Rectal smooth muscle tissue (tissue), 1 donor: ENCODE results near the gene GPR42.

Source experiments
- H3K27ac ChIP-seq: one replicate; pipeline ENCODE4 v1.7.0; 2013; ENCODE audit warnings: low read depth, low read length, inconsistent platforms
- H3K27me3 ChIP-seq: one replicate; pipeline ENCODE4 v1.7.0; 2013; ENCODE audit warnings: low read length; ENCODE audit not compliant: control insufficient read depth, insufficient read depth
- H3K36me3 ChIP-seq: one replicate; pipeline ENCODE4 v1.7.0; 2013; ENCODE audit warnings: low read length; ENCODE audit not compliant: control insufficient read depth, insufficient read depth
- H3K4me1 ChIP-seq: one replicate; pipeline ENCODE4 v1.7.0; 2013; ENCODE audit warnings: low read length; ENCODE audit not compliant: control insufficient read depth, insufficient read depth
- H3K4me3 ChIP-seq: one replicate; pipeline ENCODE4 v1.7.0; 2013; ENCODE audit warnings: low read length
- H3K9ac ChIP-seq: one replicate; pipeline ENCODE4 v1.7.0; 2013; ENCODE audit warnings: low read length

GPR42 gene

DNA sequence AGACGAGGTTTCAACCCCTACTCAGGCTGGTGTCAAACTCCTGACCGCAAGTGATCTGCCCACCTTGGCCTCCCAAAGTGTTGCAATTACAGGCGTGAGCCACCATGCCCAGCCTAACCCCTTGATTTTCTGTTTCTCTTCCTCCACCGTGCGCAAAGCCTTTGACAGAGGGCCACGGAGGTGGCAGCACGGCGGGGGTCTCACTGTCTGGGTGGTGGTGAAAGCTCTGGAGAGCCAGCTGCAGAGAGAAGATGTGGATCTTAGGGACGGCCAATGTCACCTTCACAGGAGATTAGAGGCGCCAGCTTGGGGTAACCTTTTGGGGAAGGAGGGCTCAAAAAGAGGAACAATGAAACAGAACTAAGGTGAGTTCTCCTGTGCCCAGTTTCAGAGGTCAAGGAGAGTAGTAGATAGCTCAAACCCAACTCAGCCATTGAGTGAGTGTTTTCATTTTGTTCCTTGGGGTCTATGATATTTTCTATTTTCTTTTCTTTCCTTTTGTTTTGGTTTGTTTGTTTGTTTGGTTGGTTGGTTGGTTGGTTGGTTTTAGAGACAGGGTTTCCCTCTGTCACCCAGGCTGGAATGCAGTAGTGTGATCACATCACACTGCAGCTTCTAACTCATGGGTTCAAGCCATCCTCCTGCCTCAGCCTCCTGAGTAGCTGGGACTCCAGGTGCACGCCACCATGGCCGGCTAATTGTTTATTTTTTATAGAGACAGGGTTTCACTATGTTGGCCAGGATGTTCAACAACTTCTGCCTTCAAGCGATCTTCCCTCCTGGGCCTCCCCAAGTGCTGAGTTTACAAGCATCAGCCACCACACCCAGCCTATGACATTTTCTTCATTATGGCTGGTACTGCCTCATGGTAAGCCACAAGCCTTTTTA is 37.7 kb downstream of the GPR42 start:
- no peaks in the 10 kb centered on the region for H3K36me3 ChIP-seq
- H3K27ac ChIP-seq, result no peak overlapping the region
- H3K27me3 ChIP-seq, result no peaks in the 10 kb centered on the region

DNA sequence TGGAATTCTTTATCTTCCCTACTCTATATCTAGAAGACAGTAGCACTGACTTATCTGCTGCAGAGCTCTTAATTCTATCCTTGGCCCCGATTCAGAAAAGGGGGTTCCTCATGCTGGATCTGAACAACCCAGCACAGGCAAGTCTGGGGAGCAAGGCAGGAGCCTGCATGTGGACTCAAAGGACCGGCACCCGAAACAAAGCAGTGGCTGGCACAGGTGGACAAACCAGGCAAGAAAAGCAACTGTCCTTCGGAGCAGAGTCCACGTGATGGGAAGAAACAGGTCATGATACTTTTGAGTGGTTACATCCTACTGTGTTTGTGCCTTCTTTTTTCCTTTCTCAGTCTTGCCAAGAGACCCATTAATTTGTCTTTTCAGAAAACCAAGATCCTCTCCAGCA is 38.3 kb downstream of the GPR42 start:
- Histone ChIP-seq H3K9ac (no peak overlapping the region), H3K27ac (no peak overlapping the region), H3K36me3 (no peaks in the 10 kb centered on the region), H3K4me3 (no peak overlapping the region), H3K27me3 (no peaks in the 10 kb centered on the region), H3K4me1 (no peaks in the 10 kb centered on the region)

More for the DNA sequence above, 37.7 kb downstream of the GPR42 start:
- H3K4me3 ChIP-seq, result no peak overlapping the region
- no peaks in the 10 kb centered on the region for H3K4me1 ChIP-seq
- H3K9ac ChIP-seq, result no peak overlapping the region

DNA sequence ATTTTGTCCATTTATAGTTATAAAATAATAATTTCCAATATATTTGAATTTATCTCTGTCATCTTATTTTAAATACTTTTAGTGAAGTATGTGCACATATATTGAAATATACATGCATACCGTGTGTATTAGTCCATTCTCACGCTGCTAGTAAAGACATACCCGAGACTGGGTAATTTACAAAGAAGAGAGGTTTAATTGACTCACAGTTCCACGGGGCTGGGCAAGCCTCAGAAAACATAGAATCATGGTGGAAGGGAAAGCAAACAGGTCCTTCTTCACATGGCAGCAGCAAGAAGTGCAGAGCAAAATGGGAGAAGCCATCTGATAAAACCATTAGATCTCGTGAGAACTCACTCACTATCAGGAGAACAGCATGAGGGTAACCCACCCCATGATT is 39.6 kb downstream of the GPR42 start:
- Histone ChIP-seq H3K4me3 (no peak overlapping the region), H3K4me1 (no peaks in the 10 kb centered on the region), H3K9ac (no peak overlapping the region), H3K27me3 (peaks cover 4% of the 10 kb centered on the region), H3K27ac (no peak overlapping the region), H3K36me3 (no peaks in the 10 kb centered on the region)

DNA sequence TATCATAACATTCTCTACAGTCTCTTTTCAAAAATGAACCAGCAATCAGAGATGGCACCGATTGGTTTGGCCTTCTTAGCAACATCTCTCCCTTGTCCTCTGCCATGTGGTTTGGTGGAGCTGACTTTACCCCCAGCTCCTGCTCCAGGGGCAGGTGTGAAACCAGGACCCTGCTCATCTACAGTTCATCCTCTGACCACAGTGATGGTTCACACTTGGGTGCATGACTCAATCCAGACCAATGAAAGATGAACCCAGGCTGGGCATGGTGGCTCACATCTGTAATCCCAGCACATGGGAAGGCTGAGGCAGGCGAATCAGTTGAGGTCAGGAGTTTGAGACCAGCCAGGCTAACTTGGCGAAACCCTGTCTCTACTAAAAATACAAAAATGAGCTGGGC is 43.6 kb downstream of the GPR42 start:
- Histone ChIP-seq H3K27me3 (peaks cover 4% of the 10 kb centered on the region), H3K4me3 (no peak overlapping the region), H3K4me1 (no peaks in the 10 kb centered on the region), H3K27ac (no peak overlapping the region), H3K9ac (no peak overlapping the region), H3K36me3 (no peaks in the 10 kb centered on the region)

DNA sequence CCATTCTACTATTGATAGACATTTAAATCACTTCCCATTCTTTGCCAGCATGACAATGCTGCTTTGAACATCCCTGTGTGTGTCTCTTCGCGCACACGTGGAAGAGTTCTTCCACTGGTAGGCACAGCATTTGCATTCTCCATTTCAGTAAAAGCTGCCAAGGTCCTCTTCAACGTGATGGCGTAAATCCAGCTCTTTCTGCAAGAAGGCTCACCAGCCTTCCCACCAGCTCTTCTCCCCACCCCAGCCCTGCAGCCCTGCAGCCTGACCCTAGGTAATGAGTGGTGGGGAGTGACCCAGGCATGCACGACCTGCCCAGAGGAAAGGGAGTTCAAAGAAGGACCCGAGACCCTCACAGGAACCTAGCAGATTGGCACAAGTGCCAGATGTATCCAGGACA is 45.5 kb downstream of the GPR42 start:
- H3K36me3 ChIP-seq, result no peaks in the 10 kb centered on the region
- no peak overlapping the region for H3K9ac ChIP-seq
- no peak overlapping the region for H3K27ac ChIP-seq
- H3K4me3 ChIP-seq, result no peak overlapping the region
- peaks cover 4% of the 10 kb centered on the region for H3K27me3 ChIP-seq
- H3K4me1 ChIP-seq, result no peaks in the 10 kb centered on the region

DNA sequence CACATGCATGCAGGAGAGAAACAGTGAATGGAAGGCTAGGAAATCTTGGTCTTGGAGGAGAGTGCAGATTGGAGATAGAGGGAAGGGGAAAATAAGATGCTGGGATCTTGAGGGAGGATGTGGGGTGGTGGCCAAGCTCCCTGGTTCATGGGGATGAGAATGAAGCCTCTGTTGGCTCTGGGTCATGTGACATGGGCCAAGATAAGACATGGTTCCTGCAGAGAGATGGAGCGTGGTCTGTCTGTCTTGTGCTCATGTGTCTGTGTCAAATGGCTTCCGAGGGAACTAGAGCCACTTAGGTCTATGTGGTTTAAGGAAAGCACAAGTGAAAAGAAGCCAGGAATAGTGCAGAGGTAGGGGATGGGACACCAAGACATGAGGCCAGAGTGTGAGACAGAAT is 46.4 kb downstream of the GPR42 start:
- H3K4me3 ChIP-seq, result no peak overlapping the region
- H3K27ac ChIP-seq, result no peak overlapping the region
- peaks cover 4% of the 10 kb centered on the region for H3K27me3 ChIP-seq
- H3K36me3 ChIP-seq, result no peaks in the 10 kb centered on the region
- H3K9ac ChIP-seq, result no peak overlapping the region
- no peaks in the 10 kb centered on the region for H3K4me1 ChIP-seq

DNA sequence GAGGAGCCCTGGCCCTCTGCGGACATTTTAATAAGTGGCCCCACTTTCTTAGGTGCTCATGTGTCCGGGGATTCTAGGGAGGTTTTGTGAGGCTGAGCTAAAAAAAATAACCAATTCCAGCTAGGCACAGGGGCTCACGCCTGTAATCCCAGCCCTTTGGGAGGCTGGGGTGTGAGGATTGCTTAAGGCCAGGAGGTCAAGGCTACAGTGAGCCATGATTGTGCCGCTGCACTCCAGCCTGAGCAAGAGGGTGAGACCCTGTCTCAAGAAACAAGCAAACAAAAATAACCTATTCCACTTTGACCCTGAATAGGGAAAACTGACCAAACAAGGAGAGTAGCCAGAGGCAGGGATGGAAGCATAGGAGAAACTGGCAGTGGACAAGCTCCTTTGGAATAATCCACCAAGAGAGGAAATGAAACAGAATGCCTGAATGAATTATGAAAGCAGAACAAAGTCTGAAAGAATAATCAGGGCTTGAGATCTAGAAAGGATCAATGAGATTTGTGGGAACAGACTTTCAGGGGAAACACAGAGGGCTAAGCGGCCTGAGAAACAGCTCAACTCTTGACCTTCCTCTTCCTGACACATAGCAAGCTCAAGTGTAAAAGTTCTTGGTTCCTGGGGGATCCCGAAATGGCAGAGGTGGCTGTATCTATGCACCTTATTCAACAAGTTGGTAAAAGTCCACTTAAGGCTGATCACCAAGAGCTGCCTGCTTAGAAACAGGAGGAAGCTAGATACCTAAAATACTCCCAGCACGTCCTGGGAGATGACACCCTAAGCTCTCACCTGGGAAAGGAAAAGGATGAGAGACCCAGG is 47.1 kb downstream of the GPR42 start:
- Histone ChIP-seq H3K27me3 (peaks cover 4% of the 10 kb centered on the region), H3K4me1 (no peaks in the 10 kb centered on the region), H3K36me3 (no peaks in the 10 kb centered on the region), H3K9ac (no peak overlapping the region), H3K4me3 (no peak overlapping the region), H3K27ac (no peak overlapping the region)

DNA sequence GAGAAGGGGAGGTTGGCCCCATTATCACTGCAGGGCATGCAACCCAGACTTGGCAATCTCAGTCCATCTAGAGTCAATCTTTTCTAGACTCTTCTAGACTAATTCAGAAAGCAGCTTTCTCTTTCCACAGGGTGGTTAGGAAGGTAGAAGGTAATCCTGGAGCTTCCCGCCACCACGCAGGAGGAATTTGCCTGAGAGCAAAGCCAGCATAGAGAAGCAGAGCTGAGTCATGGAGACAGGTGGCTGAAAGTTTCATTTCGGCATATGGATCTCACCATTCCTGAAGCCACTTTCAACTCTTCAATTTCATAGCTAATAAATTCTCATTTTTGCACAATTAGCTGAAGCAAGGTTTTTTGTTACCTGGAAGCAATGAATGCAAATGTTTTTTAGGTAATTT is 48.2 kb downstream of the GPR42 start:
- no peak overlapping the region for H3K4me3 ChIP-seq
- no peaks in the 10 kb centered on the region for H3K36me3 ChIP-seq
- peaks cover 4% of the 10 kb centered on the region for H3K27me3 ChIP-seq
- no peak overlapping the region for H3K9ac ChIP-seq
- H3K4me1 ChIP-seq, result no peaks in the 10 kb centered on the region
- no peak overlapping the region for H3K27ac ChIP-seq

DNA sequence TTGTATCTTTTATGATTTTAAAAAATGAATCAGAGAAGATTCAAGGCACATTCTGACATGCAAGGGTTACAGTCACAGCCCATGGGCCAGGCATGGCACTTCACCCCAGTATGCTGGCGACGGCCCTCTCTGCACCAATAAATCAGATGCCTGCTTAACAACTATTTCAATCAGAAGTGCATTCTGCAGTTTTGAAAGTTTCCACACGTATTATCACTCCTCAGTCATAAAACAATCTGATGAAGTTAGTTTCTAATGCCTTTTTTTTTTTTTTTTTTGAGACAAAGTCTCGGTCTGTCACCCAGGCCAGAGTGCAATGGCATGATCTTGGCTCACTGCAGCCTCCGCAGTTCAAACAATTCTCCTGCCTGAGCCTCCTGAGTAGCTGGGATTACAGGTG is 48.9 kb downstream of the GPR42 start:
- Histone ChIP-seq H3K4me1 (no peaks in the 10 kb centered on the region), H3K27ac (no peak overlapping the region), H3K4me3 (no peak overlapping the region), H3K36me3 (no peaks in the 10 kb centered on the region), H3K27me3 (no peaks in the 10 kb centered on the region), H3K9ac (no peak overlapping the region)

DNA sequence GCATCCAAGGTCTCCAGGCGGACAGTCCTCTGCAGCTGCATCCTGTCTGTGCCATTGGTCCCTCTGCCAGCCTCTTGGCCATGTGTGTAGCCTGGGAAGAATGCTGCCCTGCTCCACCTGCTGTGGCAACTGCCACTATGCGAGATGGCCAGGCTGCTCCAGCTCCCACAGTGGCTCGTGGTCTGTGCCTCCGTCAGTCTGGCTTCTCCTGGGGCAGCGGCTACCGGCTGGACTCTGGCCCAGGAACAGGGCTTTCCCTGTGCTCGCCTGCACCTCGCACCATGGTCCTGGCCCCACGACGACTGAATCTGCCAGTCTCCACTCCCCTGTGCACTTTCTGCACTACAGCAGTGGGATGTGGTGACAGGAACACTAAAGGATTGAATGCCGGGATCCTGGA is 50.5 kb downstream of the GPR42 start:
- H3K36me3 ChIP-seq, result no peaks in the 10 kb centered on the region
- H3K4me3 ChIP-seq, result no peak overlapping the region
- no peak overlapping the region for H3K9ac ChIP-seq
- no peaks in the 10 kb centered on the region for H3K27me3 ChIP-seq
- H3K27ac ChIP-seq, result no peak overlapping the region
- no peaks in the 10 kb centered on the region for H3K4me1 ChIP-seq
